ACHN (cell line): ENCODE measurements around the gene CASP12.
A peak's percentile ranks its signal among the peaks of the same experiment; 100 is the strongest.
"Not testable (repeated sequence)": the region's sequence is repeated elsewhere in the genome, so short reads cannot be mapped to it uniquely, and the experiment has no call there.

ENCODE experiments used
- DNase-seq: peaks from one replicate; pipeline ENCODE4 v3.0.0-alpha.2; 2015
- in situ Hi-C: cut with HindIII; loops from 2 replicates; pipeline ENCODE4 v1.10.0; 2017; ENCODE audit warnings: low sequenced_read_pairs, low pct_ligation_motif_present, low pct_unique_long_range_greater_than_20kb

CASP12 gene

DNA sequence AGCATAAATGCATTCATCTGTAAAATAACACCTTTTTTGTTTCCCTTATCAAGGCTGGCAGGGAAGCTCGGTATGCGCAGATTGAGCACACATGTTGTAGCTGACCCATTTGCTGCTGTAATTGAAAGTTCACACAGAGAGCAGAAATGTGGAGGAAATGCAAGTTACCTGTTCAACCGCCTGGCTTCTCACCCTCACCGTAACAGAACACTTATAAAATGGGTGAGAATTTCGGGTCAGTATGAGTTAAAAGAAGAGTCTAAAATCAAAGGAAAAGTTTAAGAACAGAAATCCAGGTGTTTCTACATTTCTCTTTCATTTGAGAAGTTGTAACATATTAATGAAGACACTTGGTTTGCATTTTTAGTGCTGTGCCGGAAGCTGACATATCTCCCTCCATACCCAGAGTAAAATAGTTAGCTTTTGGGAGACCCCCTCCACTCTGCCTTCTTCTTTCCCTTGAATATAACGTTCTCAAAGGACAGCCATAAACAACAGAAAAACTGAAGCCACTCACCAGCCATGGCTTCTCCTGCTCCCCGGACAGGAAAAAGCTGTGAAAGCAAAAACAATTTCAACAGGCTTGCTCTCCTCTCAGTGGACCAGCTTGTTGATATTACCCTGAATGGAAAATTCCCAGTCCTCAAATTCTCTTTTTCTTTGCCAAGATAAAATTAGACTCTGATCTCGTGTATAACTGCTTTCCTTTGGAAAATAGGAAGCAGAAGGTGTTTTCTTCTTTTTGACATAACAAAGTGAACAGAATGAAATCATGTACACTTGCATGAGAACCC, at the start of gene CASP12:
CASP12 (minus strand) TSS at position 570 of the 794 bp plus-strand sequence.
- DNase-seq = no peak
- in situ Hi-C loops = no loop called here

DNA sequence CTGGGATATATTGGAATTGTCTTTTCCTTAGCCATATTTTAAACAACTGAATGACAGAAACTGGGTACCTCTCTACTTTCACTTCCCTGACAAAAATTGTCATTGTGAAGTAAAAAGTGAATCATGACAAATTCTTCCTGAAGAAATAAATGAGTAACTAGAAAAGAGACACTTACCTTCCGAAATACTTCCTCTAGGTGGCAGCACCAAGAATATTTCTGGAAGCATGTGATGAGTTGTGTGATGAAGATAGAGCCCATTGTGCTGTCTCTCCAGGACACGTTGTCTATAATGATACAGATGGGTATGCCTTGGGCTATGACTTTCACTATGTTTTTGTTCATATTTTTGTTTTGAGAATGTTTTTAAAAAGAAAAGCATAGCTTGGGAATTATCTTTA, 48.6 kb upstream of the CASP12 start:
- in situ Hi-C loops = no loop called here
- peak; percentile 73 for DNase-seq

DNA sequence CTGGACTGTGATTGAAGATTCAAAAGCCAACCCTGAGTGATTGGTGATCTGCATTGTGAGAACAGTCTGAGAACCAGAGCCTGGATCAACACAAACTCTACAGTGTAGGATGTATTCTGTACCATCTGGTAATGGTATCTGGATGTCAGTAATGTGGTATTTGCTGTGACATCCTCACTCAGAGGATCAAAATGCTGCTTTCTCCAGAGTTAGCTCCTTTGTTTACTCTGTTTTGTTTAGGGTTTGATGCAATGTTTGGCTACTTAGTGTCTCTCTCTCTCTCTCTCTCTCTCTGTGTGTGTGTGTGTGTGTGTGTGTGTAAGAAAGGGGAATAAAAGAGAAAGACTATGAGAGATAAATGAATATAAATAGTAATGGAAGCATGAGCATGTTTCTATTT, 45.8 kb upstream of the CASP12 start:
- DNase-seq = no peak
- in situ Hi-C loops = no loop called here

DNA sequence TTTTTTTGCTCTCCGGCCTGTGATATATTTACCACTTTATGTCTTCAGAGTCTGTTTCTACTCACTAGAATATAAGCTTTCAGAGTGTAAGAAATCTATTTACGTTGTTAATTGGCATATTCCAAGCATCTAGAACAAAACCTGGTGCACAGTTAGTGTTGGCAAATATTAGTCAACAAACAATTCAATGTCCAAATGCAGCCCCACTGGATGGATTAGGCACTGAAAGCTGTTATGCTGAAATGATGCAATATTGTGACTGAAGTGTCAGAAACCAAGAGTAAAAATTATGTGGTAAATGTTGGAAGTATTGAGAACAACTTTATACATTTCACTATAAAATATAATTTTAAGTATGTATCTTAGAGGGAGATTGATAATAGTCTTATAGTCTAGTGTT, 45.3 kb upstream of the CASP12 start:
- in situ Hi-C loops = no loop called here
- DNase-seq = no peak

DNA sequence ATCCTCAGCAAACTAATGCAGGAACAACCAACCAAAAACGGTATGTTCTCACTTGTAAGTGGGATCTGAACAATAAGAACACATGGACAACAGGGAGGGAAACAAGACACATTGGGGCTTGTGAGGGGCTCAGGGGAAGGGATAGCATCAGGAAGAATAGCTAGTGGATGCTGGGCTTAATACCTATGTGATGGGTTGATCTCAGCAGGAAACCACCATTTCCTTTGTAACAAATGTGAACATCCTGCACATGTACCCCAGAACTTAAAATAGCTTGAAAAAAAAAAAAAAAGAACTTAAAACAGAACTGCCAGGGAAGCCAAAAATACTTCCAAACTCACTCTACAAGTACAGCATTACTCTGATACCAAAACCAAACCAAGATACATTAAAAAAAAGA, 36.3 kb upstream of the CASP12 start:
- no peak for DNase-seq
- in situ Hi-C loops = no loop called here

DNA sequence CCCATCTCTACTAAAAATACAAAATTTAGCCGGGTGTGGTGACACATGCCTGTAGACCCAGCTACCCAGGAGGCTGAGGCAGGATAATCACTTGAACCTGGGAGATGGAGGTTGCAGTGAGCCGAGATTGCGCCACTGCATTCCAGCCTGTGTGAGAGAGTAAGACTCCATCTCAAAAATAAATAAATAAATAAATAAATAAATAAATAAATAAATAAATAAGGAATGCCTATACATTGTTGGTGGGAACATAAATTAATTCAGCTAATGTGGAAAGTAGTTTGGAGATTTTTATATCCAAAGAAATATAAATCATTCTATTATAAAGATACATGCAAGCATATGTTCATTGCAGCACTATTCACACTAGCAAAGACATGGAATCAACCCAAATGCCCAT, 35.8 kb upstream of the CASP12 start:
- in situ Hi-C loops = not testable (repeated sequence)

DNA sequence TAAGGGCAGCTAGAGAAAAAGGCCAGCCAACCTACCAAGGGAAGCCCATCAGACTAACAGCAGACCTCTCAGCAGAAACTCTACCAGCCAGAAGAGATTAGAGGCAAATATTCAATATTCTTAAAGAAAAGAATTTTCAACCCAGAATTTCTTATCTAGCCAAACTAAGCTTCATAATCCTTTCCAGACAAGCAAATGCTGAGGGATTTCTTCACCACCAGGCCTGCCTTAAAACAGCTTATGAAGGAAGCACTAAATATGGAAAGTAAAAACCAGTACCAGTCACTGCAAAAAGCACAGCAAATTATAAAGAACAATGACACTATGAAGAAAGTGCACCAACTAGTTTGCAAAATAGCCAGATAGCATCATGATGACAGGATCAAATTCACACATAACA, 30.6 kb upstream of the CASP12 start:
- DNase-seq = no peak
- in situ Hi-C loops = no loop called here

More for the DNA sequence above, 35.8 kb upstream of the CASP12 start:
- not testable (repeated sequence) for DNase-seq

DNA sequence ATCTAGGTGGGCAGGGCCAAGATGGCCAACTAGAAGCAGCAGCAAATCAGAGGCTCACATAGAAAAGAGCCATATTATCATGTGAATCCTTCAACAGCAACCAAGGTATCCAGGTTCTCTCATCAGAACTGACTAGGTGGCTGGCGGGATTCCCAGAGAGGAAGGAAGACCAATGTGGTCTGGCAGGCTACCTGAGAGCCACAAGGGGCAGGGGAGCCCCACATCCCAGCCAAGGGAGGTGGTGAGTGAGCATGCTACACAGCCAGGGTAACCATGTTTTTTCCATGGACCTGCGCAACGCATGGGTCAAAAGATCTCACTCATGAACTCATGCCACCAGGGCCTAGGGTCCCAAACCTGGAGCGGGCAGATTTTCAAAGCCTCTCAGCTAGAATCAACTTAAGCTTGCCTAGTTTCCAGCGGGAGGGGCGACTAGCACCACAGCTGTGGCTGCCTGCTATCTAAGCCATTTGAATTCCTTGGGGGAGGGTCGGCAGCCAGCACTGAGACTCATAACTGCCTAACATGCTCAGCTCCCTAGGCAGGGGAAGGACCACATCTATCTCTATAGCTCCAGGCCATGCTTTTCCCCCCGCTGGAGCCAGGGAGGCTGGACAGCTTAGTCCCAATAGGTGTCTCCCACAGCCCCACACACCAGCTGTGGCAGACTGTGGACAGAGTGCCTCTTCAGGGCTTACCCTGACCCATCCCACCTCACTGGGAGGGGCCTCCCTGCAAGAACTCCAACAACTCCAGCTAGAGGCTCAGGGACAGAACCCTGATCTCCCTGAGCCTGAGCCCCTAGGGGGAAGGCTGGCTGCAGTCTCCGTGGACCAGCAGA, 28.7 kb upstream of the CASP12 start:
- in situ Hi-C loops = no loop called here
- DNase-seq = no peak

DNA sequence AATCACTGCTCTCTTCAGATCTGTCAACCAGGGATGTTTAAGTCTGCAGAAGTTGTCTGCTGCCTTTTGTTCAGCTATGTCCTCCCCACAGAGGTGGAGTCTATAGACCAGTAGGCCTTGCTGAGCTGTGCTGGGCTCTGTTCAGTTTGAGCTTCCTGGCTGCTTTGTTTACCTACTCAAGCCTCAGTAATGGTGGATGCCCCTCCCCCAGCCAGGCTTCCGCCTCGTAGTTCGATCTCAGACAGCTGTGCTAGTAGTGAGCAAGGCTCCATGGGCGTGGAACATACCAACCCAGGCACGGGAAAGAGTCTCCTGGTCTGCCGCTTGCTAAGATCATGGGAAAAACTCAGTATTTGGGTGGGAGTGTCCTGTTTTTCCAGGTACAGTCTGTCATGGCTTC, 27.6 kb upstream of the CASP12 start:
- DNase-seq = no peak
- in situ Hi-C loops = no loop called here

DNA sequence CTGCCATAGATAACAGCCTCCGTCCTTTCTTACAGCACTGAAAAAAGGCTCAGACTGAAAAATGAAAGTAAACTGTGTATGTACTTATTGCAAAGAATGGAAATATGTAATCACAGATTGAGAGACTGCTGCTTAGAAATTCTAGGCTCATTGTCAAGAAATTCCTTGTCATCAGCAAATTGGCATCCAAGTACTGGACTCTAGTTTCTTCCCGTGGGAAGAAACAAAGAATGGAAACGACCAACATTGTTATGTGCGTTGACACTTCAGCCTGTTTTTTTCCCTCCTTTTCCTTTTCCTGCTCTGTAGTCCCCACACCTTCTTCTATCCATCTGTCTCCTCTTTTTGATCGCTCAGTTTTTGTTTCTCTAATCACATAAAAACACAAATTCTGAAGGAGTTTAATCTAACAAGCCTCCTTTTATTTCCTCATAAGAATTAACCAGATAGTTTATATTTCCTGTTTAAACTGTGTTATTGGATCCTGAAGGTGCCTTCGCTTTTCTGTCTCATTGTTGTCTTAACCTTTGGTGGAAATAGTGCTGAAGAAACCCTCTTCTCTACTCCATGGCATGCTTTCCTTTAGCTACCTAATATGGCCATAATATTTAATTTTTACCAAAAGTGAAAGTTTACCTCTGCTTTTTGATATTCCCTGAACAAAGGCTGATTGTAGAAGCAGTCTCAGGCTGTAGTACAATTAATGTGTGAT, 20.0 kb upstream of the CASP12 start:
- DNase-seq = peak; percentile 7
- in situ Hi-C loops = no loop called here

DNA sequence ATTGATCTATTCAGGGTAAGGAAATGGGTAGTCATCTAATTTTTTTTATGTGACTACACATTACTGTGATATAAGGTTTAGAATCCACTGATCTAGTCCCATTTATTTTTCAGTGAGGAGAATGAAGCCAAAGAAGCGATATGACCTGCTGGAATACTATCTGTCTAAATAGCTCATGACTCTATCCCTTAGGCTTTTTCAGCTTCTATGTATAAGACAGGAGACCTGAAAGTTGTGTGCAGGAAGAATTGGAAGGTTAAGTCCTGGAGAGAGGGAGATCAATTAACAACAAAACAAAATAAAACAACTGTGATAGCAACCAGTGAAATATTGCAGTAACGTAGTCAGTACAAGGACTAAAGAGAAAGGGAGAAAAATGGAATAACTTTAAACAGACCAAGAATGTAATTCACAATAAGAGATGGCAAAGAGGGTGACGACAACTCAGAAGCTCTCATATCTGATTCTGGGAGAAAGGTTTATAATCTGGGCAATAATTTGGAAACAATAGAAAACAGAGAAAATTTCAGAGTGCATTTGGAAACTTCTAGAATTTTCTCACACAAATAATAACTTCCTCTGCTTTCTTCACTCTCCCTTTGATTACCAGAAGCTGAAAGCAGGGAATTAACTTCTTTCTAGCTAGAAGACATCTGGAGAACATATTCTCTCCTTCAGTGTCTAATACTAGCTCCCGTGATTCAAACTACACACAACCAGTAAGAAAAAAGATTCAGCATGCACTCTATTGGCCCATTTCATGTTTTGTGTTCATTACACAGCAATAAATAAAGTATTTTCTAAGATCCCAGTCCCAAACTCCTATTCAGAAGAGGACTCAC, 19.2 kb upstream of the CASP12 start:
- no peak for DNase-seq
- in situ Hi-C loops = no loop called here

DNA sequence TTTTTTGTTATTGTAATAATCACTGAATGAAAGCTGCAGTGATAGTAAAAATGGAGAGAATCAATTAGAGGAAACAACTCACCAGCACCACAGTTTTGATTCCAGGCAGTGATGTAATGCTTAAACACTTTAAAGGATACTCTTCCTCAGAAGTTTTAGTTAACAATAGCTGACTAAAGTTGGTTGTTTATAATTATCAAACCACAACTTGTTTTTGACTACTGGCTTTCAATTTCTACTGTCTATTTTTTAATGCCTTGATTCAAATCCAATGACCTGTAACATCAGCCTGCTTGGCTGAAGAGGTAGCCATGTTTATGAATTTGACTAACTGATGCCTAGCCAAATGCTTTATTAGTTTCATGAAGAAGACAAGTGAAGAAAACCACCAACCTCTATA, 18.2 kb upstream of the CASP12 start:
- DNase-seq = no peak
- in situ Hi-C loops = no loop called here

DNA sequence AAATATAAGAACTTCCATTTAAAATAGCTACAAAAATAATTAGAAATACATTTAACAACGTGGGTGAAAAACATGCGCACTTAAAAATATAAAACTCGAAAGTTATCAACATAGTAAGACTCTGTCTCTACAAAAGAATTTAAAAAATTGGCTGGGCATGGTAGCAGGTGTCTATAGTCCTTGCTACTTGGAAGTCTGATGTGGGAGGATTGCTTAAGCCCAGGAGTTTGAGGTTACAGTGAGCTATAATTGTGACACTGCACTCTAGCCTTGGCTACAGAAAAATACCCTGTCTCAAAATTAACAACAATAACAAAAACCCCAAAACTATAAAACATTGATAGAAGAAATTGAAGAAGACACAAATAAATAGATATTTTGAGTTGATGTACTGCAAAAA, 13.8 kb upstream of the CASP12 start:
- in situ Hi-C loops = no loop called here
- no peak for DNase-seq

DNA sequence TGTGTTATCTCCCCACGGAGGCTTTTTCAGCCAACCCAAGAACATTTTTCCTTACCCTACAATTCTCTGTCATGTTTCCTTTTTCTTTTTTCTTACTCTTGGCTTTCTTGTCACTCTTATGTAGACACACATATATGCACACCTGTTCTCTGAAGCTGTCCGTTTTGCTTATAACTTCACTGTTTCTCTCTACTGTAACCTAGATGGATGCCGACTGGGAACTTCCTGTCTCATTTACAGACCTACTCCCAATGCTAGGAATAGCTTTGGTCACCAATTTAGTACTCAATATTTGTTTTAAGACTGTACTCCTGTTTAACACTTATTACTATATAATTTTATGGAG, 9.9 kb upstream of the CASP12 start:
- no peak for DNase-seq
- in situ Hi-C loops = no loop called here

DNA sequence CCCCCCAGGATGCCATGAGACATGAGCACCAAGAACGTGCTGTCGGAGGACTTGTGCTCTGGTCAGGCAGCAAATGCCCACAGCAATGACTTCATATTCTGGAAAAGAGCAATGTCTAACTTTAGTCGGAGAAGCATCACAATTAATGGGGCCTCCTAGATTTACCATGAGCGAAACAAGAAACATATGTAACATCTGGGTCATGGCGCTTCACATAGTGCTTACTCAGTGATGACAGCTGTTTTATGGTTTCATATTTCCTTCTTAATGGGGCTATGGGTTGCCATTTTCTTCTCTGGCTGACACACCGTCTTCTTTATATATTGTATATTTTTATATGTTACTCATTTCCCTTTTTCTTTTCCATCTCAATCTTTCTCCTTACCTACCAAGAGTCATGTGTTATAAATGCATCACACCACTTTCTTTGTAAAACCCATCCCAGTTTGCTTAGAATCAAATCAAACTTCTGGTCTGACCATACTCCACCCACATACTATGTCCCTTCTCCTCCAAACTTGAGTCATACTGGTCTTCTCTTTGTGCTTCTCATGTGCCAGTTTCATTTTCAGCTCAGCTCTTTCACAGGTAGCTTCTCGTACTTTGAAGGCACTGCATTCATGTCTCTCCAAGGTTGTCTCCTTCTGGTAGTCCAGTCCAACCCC, 9.4 kb upstream of the CASP12 start:
- no peak for DNase-seq
- in situ Hi-C loops = no loop called here

DNA sequence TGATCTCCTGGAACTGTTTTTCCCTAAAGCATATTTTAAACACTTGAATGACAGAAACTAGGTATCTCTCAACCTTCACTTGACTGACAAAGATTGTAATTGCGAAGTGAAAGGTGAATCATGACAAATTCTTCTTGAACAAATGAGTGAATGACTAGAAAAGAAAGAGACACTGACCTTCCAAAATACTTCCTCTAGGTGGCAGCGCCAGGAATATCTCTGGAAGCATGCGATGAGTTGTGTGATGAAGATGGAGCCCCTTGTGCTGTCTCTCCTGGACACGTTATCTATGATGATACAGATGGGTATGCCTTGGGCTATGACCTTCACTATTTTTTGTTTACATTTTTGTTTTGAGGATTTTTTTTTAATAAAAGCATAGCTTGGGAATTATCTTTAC, 7.0 kb upstream of the CASP12 start:
- in situ Hi-C loops = no loop called here
- DNase-seq = peak; percentile 12

DNA sequence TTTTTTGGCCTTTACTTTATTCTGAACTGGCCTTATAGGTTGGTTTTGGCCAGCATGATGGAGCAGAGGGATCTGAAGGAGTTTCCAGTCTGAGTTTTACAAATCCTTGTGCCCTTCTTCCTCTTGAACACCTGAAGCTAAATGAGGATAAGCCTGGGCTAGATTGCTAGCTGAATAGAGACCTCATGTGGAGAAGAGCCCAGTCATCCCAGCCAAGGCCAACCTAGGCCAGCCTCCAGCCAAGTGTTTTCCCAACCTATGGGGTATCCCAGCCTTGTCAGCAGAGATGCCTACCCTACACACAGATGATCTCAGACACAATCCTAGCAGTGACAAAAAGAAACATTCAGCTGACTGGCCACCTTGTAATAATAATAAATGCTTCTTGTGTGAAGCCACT, 966 bp upstream of the CASP12 start:
- in situ Hi-C loops = no loop called here
- no peak for DNase-seq

DNA sequence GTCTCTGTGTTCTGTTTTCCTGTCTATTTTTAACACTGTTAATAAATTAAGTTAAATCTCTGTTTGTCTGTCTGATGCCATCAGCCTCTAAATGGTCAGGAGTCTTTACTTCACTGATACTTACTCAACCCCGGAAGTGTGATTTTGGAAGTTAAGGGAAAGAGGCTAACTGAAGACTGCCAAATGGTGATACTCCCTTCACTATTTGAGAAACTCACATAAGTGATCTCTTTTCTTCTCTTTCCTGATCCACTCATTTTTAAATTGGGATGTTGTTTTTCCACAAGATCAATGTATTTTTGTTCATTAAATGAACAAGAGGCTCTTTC, 389 bp upstream of the CASP12 start:
- in situ Hi-C loops = no loop called here
- DNase-seq = no peak
